ENCODE data around the gene RNF151.
A peak's percentile ranks its signal among the peaks of the same experiment; 100 is the strongest.
"Not testable (repeated sequence)": the region's sequence is repeated elsewhere in the genome, so short reads cannot be mapped to it uniquely, and the experiment has no call there.

RNF151 gene

DNA sequence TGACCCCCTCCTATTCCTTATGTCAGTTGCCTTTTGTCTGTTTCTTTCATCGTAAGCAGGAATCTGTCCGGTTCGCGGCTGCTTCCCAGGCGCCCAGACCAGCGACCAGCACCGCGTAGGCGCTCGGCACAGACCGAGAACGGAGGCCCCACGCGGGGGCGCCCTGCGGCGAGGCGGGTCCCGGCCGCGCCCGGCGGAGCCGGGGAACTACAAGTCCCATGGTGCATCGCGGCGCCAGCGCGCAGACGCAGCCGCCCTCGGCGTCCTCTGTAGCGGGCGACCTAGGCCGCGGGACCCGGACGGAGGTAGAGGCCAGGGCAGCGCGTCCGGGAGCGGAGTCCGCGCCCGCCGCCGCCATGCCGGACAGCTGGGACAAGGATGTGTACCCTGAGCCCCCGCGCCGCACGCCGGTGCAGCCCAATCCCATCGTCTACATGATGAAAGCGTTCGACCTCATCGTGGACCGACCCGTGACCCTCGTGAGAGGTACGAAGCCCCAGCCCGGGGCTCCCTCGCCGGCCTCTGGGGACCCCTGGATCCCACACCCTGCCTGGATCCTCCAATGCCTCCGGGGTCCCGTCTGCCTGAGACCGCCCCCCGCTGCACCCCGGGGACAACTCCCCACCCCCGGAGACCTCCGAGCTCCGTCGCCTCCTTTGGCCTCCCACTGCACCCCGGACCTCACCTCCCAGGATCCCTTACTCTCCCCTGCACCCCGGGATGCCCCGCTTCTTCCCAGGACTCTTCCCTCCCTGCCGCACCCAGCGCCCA, 7.2 kb upstream of the RNF151 start, which contains the start of gene NDUFB10:
Gene NDUFB10, plus strand, starts transcription at position 270 of the 771 bp plus-strand sequence. Its CDS starts 87 bp downstream, at position 357.
- peak; percentile 89 to 90 for DNase-seq (ENCODE audit: low read depth in 2 of 2)

DNA sequence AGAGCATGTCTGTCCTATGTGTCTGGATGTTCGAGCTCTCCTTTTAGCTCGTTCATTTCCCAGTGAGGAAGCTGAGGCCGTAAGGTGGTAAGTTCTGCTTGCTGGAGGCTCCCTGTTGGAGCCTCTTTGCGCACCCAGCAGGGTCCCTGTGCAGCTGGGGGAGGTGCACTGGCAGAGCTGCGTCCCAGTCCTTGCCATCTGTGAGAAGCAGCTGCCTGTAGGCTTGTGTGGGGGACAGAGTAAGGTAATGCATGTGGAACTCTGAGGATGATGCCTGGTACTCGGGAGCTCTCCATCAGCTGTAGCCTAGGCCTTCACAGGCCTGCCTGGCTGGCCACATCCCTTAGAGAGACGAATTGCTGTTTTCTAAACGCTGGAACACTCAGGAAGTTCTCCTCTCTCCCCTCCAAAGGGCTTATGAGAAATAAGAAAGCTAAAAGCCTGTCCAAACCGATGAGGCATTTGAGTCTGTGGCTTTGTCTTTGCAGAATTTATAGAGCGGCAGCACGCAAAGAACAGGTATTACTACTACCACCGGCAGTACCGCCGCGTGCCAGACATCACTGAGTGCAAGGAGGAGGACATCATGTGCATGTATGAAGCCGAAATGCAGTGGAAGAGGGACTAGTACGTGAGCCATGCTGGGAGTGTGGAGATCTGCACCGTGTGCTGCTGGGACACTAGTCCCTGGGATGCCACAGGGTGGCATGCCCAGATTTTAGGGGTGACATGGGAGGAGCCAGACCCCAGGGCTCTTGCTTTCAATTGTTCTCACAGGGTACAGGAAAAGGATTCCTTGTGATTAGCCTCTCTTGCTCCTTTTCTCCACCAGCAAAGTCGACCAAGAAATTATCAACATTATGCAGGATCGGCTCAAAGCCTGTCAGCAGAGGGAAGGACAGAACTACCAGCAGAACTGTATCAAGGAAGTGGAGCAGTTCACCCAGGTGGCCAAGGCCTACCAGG, 5.7 kb upstream of the RNF151 start:
- DNase-seq (ENCODE audit: low read depth in 2 of 2) = no peak

GRCh38 chr16:1961651-1962067, 5.0 kb upstream of the RNF151 start:
- no peak for DNase-seq (ENCODE audit: low read depth in 2 of 2)

DNA sequence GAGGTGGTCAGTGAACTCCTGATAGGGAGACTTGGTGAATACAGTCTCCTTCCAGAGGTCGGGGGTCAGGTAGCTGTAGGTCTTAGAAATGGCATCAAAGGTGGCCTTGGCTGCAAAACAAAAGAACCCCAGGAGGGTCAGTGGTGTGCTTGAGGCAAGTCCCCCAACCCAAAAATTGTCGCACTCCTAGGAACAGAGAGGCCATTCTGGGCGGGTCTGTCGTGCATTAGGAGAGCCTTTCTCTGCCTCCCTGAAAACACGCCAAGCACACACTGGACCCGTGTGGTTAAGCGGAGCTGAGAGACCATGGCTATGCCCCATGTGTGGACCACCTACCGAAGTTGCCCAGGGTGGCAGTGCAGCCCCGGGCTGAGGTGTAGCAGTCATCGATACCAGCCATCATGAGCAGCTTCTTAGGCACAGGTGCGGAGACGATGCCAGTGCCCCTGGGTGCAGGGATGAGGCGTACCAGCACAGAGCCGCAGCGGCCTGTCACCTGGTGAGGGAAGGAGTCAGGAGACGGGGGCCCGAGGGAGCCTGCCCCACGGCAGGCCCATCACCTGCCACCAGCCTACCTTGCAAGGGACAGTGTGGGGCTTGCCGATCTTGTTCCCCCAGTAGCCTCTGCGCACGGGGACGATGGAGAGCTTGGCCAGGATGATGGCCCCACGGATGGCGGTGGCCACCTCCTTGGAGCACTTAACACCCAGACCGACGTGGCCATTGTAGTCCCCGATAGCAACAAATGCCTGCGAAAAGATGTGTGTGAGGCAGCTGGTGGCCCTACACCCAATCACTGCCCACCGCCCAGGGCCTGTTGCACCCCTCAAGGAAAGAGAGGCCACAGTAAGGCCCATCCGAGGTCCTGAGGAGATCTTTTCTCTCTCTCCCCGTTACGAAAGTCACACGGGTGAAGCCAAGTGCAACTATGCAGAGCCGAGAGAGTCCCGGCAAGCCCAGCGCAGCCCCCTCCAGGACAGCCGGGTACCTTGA, 4.2 kb upstream of the RNF151 start:
- not testable (repeated sequence) for DNase-seq (ENCODE audit: low read depth in 2 of 2)

GRCh38 chr16:1963806-1964505, 2.7 kb upstream of the RNF151 start:
- no peak for DNase-seq (ENCODE audit: low read depth in 2 of 2)

- DNase-seq (ENCODE audit: low read depth in 2 of 2) = peak; percentile 95 to 97
Measured at GRCh38 chr16:1964506-1965395, 1.9 kb upstream of the RNF151 start, which contains the start of gene RPS2. Gene RPS2 (minus strand): TSS chr16:1964826. CDS start chr16:1964625, 201 bp downstream.

- no peak for DNase-seq (ENCODE audit: low read depth in 2 of 2)
Measured at GRCh38 chr16:1965396-1966001, 1.2 kb upstream of the RNF151 start.

DNA sequence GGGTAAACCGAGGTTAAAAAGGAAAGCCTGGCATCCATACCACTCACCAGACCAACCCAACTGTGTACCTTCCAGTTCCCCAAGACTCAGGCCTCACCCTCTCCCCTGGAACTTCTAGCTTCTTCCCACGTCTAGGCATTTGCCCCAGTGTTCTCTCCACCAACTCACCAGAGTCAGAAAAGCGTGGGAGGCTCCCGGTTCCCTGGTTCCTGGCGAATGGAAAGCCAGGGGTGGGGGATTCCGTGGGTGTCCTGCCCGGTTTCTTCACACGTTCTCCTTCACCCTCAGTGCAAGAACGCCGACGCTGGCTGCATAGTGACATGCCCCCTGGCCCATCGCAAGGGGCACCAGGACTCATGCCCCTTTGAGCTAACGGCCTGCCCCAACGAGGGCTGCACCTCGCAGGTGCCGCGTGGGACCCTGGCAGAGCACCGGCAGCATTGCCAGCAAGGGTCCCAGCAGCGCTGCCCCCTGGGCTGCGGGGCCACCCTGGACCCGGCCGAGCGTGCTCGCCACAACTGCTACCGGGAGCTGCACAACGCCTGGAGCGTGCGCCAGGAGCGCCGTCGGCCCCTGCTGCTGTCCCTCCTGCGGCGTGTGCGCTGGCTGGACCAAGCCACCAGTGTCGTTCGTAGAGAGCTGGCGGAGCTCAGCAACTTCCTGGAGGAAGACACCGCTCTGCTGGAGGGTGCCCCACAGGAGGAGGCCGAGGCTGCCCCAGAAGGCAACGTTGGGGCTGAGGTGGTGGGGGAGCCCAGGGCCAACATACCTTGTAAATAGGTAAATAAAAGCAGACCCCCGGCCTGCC, 1.7 kb downstream of the RNF151 start:
- DNase-seq (ENCODE audit: low read depth in 2 of 2) = no peak

DNA sequence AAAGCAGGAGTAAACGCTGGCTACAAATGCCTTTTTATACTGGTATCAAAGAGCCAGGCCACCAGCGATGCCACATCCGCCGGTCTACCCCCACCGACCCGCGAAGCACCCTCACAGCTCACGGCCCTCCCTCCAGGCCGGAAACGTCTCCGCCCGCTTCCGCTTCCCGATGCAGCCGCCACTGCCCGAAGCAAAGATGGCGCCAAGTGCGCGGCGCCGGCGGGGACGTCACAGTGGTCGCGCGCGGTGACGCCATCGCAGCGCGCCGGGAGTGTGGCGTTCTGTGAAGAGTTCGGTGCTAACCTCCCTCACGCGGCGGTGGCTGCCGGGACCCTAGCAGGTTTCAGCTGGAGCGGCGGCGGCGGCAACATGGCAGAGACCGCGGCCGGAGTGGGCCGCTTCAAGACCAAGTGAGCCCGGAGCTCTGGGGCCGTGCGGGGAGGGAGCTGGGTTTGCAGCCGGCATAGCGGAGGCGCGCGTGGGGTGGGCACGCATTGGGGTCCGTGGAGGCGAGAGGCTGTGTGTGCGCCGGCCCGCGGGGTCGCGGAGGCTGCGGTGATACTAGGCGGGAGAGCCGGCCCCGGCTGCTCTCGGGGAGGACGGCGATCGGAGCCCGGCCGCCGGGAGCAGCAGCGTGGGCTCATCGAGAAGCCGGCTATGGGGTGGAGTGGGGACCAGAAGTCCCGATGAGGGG, 5.3 kb downstream of the RNF151 start, which contains the start of gene TBL3:
Gene TBL3, plus strand, starts transcription at position 258 of the 694 bp plus-strand sequence. Its CDS starts 112 bp downstream, at position 370.
- peak; percentile 95 to 96 for DNase-seq (ENCODE audit: low read depth in 2 of 2)

DNA sequence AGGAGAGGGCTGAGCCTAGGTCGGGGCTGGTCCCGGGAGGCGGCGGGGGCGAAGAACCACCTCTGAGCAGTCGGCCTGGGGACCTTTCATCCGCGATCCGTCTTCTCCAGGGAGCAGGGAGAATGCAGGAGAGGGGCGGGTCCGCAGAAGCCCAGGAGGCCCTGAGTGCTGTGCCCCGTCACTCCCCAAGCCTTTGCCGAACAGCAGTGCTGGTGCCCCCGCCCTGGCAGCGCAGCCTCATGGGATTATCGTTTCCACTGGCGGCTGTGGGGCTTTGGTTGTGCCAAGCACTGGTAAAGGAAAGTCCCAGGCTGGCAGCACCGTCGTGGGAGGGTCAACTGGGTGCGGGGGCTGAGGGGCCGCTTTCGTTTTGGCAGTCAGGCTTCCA, 5.8 kb downstream of the RNF151 start:
- DNase-seq (ENCODE audit: low read depth in 2 of 2) = no peak

GRCh38 chr16:1973461-1974156, 7.0 kb downstream of the RNF151 start:
- no peak for DNase-seq (ENCODE audit: low read depth in 2 of 2)

DNA sequence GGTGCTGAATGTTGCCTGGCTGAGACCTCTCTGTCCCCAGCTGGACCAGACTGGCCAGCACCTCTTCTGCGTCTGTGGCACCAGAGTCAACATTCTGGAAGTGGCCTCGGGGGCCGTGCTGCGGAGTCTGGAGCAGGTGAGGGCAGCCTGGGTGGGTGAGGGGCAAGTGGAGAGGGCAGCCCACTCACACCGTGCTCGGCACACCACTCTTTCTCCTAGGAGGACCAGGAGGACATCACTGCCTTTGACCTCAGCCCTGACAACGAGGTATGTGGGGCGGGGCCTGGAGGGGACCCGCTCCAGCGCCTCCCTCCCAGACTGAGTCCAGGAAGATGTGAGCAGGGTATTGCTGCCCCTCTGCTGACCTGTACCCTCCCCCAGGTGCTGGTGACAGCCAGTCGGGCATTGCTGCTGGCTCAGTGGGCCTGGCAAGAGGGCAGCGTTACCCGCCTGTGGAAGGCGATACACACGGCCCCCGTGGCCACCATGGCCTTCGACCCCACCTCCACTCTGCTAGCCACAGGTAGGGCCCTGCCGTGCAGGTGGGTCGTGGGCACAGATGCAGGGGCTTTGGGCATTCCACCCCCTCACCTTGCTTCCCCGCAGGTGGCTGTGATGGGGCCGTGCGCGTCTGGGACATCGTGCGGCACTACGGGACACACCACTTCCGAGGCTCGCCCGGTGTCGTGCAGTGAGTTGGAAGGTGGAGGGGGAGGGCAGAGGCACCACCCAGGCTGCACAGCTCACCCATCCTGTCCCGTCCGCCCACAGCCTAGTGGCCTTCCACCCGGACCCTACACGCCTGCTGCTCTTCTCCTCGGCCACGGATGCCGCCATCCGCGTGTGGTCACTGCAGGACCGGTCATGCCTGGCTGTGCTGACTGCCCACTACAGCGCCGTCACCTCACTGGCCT, 7.8 kb downstream of the RNF151 start:
- DNase-seq (ENCODE audit: low read depth in 2 of 2) = no peak

DNA sequence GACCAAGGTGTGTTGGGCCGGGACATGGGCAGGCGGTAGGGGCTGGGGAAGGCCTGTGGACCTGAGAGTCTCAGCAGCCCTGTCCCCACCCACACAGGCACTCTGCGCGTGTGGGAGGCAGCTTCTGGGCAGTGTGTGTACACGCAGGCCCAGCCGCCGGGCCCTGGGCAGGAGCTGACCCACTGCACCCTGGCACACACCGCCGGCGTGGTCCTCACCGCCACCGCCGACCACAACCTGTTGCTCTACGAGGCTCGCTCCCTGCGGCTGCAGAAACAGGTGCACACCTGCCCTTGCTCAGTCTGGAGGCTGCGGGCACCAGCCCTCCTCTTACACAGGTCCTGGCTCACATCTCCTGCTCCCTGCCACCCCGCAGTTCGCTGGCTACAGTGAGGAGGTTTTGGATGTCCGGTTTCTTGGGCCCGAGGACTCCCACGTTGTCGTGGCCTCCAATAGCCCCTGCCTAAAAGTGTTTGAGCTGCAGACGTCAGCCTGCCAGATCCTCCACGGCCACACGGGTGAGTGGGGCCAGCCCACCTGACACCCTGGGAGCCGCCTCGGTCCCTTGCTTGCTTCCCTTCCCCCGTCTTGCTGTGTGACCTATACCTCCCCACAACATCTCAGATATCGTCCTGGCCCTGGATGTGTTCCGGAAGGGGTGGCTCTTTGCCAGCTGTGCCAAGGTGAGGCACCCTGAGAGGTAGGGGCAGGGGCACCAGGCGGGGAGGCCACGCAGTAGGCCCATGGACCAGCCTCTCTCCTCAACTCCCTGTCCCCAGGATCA, 9.0 kb downstream of the RNF151 start:
- no peak for DNase-seq (ENCODE audit: low read depth in 2 of 2)

DNA sequence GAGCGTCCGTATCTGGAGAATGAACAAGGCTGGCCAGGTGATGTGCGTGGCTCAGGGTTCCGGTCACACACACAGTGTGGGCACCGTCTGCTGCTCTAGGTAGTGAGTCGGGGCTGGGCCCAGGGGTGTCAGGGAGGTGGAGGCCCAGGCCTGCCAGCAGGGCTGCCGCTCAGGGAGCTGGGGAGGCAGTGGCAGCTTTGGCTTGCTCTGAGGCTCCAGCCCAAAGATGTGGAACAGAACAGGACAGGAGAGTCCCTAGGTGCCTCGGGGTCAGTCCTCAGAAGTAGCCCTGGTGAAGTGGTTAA, 9.5 kb downstream of the RNF151 start:
- DNase-seq (ENCODE audit: low read depth in 2 of 2) = no peak

Data from stimulated activated CD8-positive, alpha-beta memory T cell treated with anti-CD3 and anti-CD28 coated beads, Interleukin-15, amount 100 ng/mL, for 48 hours (primary cell).